ENCODE measurements around the gene CD46. TPM values are rescaled to one million over a fixed set of nuclear protein-coding genes. Genes with fewer than 3 reads are reported as not detected.

CD46 gene
- total RNA-seq, 1 donor from 2014 or later = 122 TPM

DNA sequence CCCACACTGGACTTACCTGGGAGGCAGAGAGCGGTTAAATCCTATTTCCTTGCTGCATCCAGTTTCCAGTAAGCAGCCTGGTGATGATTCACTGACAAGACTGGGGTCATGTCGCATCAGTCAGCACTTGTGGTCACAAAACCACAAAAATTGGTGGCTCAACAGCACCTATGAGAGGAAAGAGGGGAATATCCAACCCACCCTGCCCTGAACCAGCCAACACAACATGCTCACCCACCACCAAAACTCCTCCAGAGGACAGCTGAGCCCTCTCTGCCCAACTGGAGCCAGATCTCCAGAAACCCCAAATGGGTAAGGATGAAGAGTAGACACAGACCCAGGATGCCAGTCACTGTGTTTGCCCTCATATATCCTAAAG lies 64.0 kb downstream of the CD46 start:
- no peak for DNase-seq

DNA sequence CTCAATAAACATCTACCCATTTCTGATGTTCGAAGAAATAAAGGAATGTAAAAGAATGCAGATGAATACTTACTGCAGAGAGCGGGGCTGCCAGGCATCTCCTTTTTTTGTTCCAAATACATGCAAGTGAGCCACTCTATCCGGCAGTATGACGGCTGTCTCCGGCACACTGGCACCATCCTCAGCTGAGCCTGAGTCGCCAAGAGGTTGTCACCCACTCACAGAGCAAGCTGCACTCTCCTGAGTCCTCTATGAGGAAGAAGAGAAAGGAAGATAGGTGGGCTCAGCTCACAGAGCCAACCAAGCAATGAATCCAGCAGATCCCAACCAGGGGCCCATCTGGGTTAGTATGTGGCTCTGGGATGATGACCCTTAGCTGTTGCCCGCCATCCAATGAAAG lies 65.3 kb downstream of the CD46 start:
- no peak for DNase-seq

DNA sequence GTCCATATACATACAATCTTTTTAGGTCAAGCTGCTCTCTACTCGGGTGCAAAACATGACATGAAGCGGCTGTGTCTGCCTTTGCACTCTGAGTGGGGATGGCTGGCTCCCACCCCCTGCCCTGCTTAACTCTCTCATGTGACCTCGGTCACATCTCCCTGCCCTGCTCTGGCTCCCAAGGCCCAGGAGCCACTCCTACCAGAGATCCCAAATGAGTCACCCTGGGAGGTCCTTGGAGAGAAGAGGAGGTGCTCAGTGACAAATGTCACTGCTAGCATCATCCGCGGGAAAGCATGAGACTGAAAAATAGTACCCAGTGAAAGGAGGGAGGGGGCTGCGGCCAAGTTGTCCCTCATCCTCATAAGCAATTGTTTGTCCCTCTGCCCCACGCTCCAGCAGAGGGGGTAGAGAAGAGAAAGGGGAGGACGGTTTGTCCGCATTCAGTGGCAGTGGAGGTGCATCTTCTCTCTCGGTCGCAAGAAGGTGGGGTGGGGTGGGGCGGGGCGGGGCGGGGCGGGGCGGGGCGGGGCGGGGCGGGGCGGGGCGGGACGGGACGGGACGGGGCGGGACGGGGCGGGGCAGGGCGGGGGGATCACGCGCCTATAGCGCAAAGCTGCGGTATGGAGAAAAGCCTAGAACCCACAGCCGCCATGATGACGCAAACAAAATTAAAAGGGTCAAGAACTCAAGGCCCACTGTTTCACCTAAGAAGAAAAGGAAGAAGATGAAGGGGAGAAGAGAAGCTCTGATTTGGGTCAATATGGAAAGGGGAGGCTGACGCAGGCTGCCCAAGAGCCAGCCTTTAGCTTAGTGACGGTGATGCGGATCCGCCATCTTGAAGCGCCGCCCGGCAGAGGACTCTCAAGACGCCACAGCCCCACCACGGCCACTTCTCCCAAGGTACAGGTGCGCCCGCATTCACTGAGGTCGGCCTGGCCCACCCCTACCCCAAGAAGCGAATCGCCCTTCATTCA lies 66.2 kb downstream of the CD46 start:
- DNase-seq = no peak

DNA sequence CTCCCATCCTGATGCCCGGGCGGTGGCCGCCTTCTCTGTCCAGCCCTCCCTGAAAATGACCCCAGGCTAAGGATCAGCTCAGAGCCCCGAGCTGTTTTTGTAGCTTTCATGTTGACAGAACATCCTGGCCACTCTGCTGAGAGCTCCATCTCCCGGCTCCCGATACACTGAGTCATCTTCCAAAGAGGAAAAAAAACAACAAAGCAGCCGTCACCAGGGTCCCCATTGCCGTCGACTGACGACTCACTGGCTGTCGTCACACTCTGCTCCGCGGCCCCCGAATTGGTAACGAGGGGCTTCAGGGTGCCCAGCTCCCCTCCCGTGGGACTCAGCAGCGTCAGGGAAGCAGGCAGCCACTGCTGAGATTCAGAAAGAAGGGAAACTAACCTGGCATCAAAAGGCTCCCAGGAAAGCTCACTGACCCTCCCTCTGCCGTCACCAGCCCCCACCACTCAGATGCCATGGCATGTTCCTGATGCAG lies 67.2 kb downstream of the CD46 start:
- DNase-seq = peak; percentile 87

GRCh38 chr1:207820568-207821463 lies 69.0 kb downstream of the CD46 start:
- DNase-seq = no peak

DNA sequence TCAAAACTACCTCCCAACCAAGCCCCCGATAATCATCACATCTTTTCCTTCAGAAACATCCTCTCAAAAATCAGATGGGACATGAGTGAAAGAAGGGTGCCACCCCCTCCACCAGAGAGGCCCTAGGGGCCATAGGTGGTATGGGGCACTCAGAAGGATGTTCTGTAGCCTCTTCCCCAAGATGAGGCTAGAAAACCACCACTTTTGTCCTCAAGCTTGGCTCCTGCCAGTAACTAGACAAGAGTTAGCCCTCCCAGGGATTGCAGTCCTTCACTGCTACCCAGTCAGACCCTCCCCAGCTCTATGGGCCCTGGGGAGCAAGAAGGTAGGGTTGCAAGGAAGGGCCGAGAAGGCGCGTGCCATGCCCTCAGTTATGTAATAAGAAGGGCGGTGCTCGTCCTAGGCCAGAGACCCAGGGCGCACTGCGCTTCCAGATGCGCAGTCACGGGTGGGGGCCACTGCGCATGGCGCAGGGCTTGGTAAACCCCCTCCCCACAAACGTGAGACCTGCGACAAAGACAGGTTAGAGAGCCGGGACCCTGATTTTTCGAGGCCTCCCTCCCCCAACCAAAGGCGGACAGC lies 69.7 kb downstream of the CD46 start:
- DNase-seq = no peak

DNA sequence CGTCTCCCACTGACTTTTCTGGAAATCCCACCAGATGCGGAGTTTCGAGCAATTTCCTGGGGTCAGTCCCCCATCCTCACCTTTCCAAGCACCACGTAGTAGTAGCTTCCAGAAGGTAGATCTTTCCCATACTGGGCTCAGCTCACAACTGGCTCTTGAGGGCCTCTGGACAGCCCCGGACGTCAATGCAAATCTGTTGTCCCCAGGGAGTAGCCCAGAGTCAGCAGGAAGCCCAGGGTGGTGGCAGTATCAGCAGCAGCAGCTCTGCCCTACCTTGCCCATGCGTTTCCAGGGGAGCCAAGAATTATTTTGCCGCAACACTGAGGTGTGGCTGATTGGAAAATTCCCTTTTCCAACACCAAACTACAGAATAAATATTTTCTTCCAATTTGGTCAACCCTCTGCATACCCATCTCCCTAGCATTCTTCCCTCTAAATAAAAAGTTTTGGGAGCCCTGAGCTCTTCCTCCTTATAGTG lies 70.3 kb downstream of the CD46 start:
- DNase-seq = no peak

DNA sequence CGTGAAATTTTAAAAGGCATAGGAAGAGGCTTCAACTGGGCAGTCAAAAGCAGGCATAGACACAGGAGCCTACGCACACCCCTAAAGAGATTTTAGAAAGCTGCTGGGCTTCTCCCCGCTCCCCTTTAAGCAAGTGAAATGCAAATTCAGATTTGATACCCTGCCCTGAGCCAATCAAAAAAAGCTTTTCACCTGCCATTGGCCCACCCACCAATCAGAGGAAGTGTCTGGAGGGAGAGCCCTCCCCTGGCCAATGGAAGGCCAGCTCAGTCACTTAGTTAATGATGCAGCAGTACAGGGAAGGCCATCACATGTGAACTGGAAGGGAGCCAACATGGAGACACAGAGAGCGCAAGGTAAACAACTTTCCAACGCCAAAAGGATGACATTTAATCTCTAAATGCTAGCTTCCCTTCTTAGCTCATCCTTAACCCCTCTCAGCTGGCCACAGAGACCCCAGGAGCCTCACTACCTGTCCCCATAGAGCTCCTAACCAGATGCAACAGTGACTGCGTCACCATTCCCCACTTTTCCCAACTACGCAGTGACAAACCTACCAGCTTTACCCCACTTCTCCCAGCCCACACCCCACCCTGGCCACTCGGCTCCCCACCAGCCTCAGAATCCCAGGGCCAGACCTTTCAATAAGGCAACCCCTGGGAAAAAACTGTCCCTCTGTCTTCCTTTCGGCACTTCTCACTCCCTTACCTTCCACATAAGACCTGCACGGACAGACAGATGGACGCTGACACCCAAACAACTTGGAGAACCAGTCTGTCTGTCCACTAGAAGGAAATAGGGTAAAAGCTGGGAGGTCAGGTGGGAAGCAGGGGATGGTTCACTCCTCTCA lies 71.0 kb downstream of the CD46 start:
- peak; percentile 75 for DNase-seq

DNA sequence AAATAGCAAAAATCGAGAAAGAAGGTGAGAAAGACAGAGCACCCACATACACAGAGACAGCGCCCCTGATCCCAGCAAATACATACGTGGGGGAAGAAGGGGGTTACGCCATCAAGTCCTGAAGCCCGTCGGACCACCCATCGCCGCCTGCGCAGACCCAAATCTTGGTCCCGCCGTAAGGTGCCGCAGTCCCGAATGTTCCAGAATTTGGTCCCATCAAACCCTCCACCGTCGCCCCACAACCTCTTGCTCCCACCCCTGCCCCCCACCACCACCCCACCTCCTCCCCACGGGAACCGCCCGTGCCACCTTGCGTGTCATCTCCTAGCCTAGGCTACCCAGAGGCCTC lies 71.7 kb downstream of the CD46 start:
- no peak for DNase-seq

GRCh38 chr1:207823880-207824566 lies 72.2 kb downstream of the CD46 start:
- DNase-seq = peak; percentile 80

DNA sequence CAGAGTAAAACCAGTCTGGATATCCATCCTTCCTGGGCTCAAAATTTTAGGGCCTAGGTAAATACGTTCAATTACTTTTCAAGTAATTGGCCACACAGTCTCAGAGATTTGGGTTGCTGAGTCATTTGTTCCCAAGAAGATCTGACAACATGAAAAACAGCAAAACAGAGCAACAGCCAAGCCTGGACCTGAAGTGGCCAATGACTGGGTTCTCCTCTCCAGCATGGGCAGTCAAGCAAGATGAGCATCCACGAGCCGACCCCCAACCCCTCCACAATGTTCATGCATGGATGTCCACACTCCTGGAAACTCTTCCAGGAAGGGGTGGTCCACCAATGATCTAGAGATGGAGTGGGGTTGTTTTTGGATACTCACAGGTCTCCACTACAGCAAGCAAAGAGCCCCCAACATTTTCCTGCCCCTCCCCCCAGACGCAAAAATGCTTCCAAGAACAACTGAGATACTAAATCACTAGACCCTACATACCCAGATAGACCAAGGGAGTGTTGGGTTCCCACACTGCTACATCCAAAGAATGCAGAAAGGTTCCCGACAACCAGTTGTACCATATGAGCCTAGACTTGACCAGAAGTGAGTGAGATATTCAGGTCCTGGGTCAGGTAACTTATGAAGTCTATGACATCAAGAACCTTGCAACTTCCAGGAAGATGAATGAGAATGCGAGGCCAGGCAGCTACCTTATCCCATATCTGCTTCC lies 73.0 kb downstream of the CD46 start:
- DNase-seq = peak; percentile 27

DNA sequence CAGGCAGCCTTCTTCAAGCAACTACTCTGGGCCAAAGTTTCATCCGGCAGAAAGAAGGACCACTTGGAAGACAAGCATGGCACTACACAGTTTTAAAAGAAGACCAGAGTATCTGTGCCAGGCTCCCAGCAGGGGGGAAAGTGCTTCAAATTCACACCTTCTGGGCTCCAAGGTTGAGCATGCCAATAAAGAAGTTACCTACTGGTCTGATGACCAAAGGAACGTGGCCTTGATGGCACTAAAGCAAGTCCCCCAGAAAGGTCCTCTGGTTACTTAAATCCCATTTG lies 73.5 kb downstream of the CD46 start:
- no peak for DNase-seq

GRCh38 chr1:207825719-207826556 lies 74.1 kb downstream of the CD46 start:
- peak; percentile 64 for DNase-seq

GRCh38 chr1:207826557-207827487 lies 75.0 kb downstream of the CD46 start:
- peak; percentile 40 for DNase-seq

DNA sequence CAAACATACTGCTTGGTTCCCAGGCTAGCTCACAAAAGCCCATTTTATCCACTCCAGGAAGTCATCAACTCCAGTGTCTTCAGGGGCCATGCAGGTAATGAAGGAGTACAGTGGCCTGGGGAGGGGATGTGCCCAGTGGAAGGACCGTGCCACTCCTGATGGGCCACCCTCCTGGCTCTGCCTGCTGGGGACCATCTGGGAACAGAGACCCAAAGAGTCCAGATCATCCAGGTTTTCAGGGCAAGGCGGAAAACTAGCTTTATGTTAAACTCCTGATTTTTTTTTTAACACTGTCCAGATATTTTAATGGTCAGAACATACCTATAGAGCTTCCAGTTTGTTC lies 75.6 kb downstream of the CD46 start:
- no peak for DNase-seq

GRCh38 chr1:207828046-207828445 lies 76.2 kb downstream of the CD46 start:
- no peak for DNase-seq

DNA sequence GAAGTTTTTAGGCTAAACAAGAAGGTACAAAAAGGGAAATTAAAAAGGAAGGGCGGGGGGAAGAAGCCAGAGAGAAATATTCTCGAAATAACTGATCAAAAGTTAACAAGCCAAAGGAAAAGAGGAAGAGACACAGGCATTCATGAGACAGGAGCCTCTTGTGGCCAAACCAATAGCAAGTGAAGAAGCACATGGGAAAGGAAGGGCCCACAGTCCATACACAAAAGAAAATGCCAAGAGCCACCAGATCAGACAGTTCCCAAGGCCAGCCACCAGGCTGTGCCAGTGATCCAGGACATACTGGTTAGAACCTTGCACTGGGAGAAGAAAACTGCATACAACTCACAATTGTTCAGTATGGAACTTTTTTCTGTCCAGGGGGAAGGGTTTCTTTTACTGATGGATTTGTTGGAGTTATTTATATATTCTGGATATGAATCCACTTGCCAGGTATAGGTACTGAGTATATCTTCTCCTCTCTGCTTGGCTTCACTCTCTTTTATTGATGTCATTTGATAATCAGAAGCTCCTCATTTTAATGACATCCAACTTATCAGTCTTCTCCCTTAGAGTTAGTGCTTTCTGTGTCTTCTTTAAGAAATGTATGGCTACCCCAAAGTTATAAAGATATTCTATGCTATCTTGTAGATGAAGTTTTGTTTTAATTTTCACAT lies 76.8 kb downstream of the CD46 start:
- DNase-seq = peak; percentile 95

DNA sequence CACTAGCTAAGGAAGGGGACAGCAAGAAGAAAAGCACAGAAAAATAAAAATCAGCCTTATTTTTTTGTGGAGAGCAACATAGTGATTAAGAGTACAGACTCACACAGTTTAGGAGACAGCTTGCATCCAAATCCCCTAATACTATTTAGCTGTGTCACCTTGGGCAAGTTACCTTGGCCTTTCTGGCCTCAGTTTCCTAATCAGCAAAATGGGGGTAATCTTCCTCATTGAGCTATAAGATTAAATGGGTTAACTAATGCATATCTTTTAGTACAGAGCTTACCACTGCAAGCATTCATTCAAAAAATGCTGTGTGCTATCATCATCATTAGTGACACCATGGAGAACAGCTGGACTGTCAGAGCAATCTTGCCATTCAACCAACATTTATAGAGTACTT lies 77.7 kb downstream of the CD46 start:
- no peak for DNase-seq
